Progenitor cell of endocrine pancreas (in vitro differentiated cells): Measurements from ENCODE around the gene POLE. TPM values are rescaled to one million over a fixed set of nuclear protein-coding genes. Genes with fewer than 3 reads are reported as not detected.
A peak's percentile ranks its signal among the peaks of the same experiment; 100 is the strongest.

ENCODE experiments used
- DNase-seq: peaks from one replicate; pipeline ENCODE4 v3.0.0; 2021; ENCODE audit warnings: low spot score; ENCODE audit not compliant: unreplicated experiment
- H3K27ac Mint-ChIP-seq: 2 replicates; pipeline ENCODE4 v1.8.0; 2021; ENCODE audit warnings: mild to moderate bottlenecking, moderate library complexity, mixed read lengths
- H3K27me3 Mint-ChIP-seq: 2 replicates; pipeline ENCODE4 v1.8.0; 2021; ENCODE audit warnings: mixed read lengths
- H3K36me3 Mint-ChIP-seq: 2 replicates; pipeline ENCODE4 v1.8.0; 2022; ENCODE audit warnings: mixed read lengths; ENCODE audit not compliant: insufficient read depth
- H3K4me1 Mint-ChIP-seq: 2 replicates; pipeline ENCODE4 v1.8.0; 2021; ENCODE audit warnings: low read depth, mixed read lengths
- H3K4me3 Mint-ChIP-seq: 2 replicates; pipeline ENCODE4 v1.8.0; 2021; ENCODE audit warnings: low read depth, mild to moderate bottlenecking, moderate library complexity, mixed read lengths
- H3K9me3 Mint-ChIP-seq: 2 replicates; pipeline ENCODE4 v1.8.0; 2021; ENCODE audit warnings: low read depth, mixed read lengths
- total RNA-seq: library from RNA; stranded (reverse); gene quantifications from 2 replicates; pipeline ENCODE4 v1.2.1, GENCODE V29; 2021
- TF ChIP-seq, protein P1 (sequence below): fragments of 200-600 bp; sonication (generic); IDR thresholded peaks from one replicate; pipeline ENCODE4 v1.5.0; 2021; ENCODE audit warnings: antibody characterized with exemption, mild to moderate bottlenecking; ENCODE audit not compliant: unreplicated experiment

POLE gene
- total RNA-seq, 1 donor from 2014 or later = 121 TPM

DNA sequence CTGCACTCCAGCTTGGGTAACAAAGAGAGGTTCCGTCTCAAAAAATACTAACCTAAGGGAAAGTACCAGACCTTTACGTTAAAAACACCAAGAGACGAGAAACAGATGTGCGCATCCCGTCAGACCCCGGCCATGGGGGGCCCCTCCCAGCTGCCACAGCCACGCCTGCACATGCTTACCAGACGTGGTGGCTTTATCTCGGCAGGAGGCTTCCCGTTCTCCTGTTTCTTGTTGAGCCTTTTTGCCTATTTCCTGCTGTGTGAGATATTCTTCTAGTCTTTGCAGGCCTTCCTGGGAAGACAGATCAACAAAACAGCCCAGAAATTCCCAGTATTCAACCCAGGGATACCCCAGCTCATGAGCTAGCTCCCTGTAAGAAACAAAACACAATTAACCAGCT lies 47.1 kb upstream of the POLE start:
- Mint-ChIP-seq H3K9me3 (no peaks in the 10 kb centered on the region), H3K4me1 (no peaks in the 10 kb centered on the region), H3K27me3 (no peaks in the 10 kb centered on the region), H3K36me3 (peaks cover 43% of the 10 kb centered on the region), H3K4me3 (no peak overlapping the region), H3K27ac (no peak overlapping the region)
- DNase-seq = no peak
- TF ChIP-seq, protein P1, sequence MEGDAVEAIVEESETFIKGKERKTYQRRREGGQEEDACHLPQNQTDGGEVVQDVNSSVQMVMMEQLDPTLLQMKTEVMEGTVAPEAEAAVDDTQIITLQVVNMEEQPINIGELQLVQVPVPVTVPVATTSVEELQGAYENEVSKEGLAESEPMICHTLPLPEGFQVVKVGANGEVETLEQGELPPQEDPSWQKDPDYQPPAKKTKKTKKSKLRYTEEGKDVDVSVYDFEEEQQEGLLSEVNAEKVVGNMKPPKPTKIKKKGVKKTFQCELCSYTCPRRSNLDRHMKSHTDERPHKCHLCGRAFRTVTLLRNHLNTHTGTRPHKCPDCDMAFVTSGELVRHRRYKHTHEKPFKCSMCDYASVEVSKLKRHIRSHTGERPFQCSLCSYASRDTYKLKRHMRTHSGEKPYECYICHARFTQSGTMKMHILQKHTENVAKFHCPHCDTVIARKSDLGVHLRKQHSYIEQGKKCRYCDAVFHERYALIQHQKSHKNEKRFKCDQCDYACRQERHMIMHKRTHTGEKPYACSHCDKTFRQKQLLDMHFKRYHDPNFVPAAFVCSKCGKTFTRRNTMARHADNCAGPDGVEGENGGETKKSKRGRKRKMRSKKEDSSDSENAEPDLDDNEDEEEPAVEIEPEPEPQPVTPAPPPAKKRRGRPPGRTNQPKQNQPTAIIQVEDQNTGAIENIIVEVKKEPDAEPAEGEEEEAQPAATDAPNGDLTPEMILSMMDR = no peak

DNA sequence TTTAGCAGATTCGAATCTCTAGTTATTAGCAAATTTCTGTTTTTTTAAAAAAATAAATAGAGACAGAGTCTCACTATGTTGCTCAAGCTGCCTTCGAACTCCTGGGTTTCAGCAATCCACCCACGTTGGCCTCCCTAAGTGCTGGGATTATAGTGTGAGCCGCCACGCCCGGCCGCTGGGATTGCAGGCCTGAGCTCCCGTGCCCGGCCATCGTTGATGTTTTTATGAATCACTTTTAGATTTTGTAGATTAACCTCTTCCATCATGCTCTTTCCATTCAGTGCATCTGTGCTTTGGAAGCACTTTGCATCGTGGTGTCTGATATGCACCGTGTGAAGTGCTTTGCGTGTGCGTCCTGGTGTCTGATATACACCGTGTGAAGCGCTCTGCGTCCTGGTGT lies 44.4 kb upstream of the POLE start:
- Mint-ChIP-seq H3K27ac (no peak overlapping the region), H3K36me3 (peaks cover 46% of the 10 kb centered on the region), H3K9me3 (no peaks in the 10 kb centered on the region), H3K4me1 (no peaks in the 10 kb centered on the region), H3K27me3 (no peaks in the 10 kb centered on the region), H3K4me3 (no peak overlapping the region)
- no peak for DNase-seq
- TF ChIP-seq, protein P1 = no peak

DNA sequence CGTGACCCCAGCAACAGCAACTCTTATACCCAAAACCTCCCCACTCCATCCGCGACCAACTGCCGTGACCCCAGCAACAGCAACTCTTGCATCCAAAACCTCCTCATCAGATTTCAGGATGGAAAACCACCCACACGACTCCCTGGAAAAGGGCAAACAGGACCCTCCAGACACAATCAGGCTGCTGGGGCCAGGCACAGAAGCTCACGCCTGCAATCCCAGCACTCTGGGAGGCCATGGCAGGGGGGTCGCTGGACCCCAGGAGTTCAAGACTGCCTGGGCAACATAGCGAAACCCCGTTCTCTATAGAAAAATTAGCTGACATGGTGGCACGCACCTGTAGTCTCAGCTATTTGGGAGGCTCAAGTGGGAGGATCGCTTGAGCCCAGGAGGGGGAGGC lies 43.2 kb upstream of the POLE start:
- H3K9me3 Mint-ChIP-seq = no peaks in the 10 kb centered on the region
- DNase-seq = no peak
- peaks cover 49% of the 10 kb centered on the region for H3K36me3 Mint-ChIP-seq
- H3K27me3 Mint-ChIP-seq = no peaks in the 10 kb centered on the region
- H3K4me1 Mint-ChIP-seq = no peaks in the 10 kb centered on the region
- H3K4me3 Mint-ChIP-seq = no peak overlapping the region
- H3K27ac Mint-ChIP-seq = no peak overlapping the region
- TF ChIP-seq, protein P1 = no peak

DNA sequence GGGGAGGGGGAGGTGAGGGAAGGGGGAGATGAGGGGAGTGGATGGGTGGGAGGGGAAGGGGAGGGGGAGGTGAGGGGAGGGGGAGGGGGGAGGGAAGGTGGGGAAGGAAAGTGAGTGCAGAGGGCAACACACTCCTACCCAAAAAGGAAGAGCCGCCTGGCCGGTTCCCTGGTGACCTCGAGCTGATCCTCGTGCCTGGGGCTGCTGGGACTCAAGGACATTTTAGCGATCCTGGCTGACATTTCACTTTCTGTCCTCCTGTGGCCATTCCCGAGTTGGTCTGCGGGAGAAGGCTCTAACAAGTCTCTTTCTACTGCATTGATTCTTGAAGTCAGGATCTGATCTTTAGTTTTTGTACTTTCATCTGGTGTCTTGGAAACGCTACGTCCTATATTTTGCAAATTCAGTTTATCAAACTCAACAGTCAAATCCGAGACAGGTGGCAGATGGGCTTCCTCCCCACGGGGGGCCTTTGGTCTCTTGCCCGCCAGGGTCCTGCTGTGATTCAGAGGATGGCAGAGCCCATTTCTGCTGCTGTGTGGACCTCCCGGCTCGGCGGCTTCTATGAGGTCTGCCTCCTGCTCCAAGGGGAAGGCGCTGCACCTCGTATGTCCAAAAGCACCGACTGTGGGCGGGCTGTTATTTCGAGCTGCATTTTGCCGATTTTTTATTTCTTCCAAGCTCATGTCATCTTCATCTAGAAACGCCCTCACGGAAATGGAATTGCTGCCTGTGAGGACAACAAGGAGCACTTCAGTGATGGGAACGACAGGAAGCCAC lies 42.6 kb upstream of the POLE start:
- Mint-ChIP-seq H3K36me3 (peaks cover 49% of the 10 kb centered on the region), H3K9me3 (no peaks in the 10 kb centered on the region), H3K27me3 (no peaks in the 10 kb centered on the region), H3K4me1 (no peaks in the 10 kb centered on the region), H3K4me3 (no peak overlapping the region), H3K27ac (no peak overlapping the region)
- no peak for DNase-seq
- TF ChIP-seq, protein P1 = no peak

DNA sequence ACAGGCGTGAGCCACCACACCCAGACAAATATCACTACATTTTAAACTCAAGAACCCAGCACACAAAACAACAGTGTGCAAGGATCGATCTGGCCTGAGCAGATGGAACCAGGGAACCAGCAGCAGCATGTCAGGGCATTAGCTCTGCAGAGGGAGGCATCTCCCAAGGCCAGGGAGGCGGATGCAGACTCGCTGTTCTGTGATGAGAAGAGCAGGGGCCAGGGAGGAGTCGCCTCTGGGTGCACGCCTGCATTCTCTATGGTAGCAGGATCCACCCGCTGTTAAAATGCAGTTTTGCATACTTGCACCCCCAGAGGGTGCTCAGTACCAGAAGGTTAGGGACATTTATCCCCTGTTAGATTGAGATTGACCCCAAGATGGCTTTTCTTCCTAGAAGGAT lies 41.4 kb upstream of the POLE start:
- H3K9me3 Mint-ChIP-seq = no peaks in the 10 kb centered on the region
- H3K36me3 Mint-ChIP-seq = peaks cover 48% of the 10 kb centered on the region
- TF ChIP-seq, protein P1 = no peak
- H3K4me1 Mint-ChIP-seq = no peaks in the 10 kb centered on the region
- no peaks in the 10 kb centered on the region for H3K27me3 Mint-ChIP-seq
- peak overlapping the region; percentile 67 for H3K27ac Mint-ChIP-seq
- no peak overlapping the region for H3K4me3 Mint-ChIP-seq
- DNase-seq = no peak
